CD4-positive, alpha-beta T cell treated with Interleukin-1 beta for 1 hour (primary cell): ENCODE measurements around the gene RAPGEF3.

Experiments
- DNase-seq, 2 donors: peaks; one replicate each; pipeline ENCODE4 v3.0.0-alpha.2; 2020 to 2022

The RAPGEF3 gene

GRCh38 chr12:47741340-47741703, 17.4 kb downstream of the RAPGEF3 start:
- peak; percentile 76 to 81 for DNase-seq

DNA sequence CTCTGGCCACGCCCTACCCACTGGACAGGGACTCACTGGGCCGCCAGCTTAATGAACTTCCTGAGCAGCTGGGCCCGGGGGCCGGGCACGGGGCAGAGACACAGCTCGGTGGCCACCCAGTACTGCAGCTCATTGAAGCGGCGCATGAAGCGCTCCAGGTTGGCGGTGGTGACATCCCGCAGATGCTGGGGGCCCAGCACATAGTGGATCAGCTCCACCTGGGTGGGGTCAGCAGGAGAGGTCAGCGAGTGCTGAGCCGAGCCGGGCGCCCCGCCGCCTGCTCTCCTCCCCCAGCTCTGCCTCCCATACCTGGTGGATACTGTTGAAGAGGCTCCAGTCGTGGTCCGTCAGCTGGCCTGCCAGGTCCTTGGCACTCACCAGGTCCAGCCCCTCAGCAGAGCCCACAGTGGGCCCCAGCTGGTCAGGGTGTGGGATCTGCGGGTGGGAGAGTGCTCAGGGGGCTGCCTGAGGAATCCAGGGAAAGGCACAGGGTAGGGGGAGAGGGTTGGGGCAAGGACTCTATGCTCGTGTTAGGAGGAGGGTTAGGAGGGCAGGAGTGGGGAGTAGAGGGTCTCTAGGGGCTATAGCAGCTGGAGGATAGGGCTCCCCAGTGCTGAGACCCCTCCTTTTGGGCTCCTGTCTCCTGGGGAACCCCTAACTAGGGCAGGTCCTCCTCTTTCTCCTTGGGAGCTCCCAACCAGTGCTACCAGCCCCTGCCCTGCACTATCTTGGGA, 17.9 kb downstream of the RAPGEF3 start:
- DNase-seq = peak in 1 of 2 donors; percentile 30

- peak in 1 of 2 donors; percentile 20 for DNase-seq
These were observed 18.7 kb downstream of the RAPGEF3 start for GRCh38 chr12:47739979-47740378.

DNA sequence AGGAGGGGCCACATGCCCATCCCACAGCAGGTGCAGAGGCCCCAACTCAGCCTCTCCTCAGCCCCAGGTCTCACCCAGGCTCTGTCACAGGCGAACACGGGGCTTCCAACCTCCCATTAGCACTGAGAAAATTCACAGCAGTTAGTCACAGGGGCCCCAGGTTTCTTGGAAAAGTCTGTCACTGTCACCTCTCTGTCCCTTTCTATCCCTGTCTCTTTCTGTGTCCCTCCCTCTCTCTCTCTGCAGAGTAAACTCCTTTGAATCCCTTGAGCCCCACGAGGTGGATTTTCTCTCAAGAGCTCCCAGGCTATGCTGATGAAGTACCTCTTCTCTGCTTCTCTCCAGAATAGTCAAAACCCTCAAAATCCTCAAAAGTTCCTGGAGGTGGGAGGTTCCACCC, 19.4 kb downstream of the RAPGEF3 start:
- DNase-seq = no peak

GRCh38 chr12:47737936-47738594, 20.6 kb downstream of the RAPGEF3 start:
- DNase-seq = no peak

- no peak for DNase-seq
These were observed 21.6 kb downstream of the RAPGEF3 start for GRCh38 chr12:47736877-47737676.

DNA sequence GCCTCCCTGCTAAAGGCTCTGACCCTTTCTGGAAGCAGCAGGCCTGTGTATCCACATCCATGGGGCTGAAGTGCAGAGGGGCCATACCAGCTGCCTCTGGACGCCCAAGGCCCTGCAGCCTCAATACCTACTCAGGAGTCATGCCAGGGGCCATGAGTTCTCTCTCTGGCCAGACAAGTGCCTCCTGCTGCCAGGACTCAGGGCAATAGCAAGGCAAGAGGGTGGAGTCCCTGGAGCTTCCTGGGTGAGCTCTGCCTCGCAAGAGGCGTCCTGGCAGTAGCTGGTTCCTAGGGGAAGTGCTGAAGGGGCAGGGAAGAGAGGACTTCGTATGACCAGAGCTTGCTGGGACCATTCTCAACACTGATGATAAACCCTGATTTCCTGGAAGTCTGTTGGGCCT, 22.5 kb downstream of the RAPGEF3 start:
- DNase-seq = no peak

- DNase-seq = no peak
These were observed 23.0 kb downstream of the RAPGEF3 start for GRCh38 chr12:47735649-47736048.

DNA sequence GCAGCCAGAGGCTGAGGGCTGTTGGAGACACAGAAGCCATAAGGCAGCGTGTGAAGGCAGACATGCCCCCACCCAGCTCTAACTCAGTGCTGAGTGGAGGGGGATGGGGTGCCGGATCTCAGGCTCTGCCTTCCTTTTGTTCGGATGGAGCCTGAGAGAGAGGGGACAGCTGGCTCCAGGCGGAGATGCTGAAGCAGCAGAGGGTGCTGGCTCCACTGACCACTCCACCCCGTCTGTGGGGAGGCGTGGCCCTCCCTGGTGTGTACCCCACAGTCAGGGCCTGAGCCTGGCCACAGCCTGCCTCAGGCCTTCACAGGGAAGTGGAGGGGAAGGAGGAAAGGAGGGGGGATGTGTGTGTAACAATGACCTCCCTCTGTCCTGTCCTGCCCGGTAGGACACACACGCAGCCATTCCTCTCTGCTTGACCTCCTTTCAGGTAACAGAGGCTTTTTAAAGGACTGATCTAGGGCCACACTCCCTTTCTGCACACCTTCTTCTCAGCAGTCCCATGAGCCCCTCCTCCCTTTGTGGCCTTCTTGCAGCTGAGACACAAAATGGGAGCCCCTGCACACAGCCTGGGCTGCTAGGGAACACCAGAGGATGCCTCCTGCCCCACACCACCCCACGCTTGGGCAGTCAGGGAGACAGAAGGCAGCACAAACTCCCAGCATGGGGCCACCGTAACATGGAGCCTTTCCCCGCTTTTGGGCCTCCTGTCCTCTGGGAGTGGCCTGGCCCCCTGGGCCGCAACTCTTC, 23.8 kb downstream of the RAPGEF3 start:
- no peak for DNase-seq

- no peak for DNase-seq
These were observed 25.5 kb downstream of the RAPGEF3 start for GRCh38 chr12:47733142-47733541.

GRCh38 chr12:47732504-47732903, 26.2 kb downstream of the RAPGEF3 start:
- no peak for DNase-seq

DNA sequence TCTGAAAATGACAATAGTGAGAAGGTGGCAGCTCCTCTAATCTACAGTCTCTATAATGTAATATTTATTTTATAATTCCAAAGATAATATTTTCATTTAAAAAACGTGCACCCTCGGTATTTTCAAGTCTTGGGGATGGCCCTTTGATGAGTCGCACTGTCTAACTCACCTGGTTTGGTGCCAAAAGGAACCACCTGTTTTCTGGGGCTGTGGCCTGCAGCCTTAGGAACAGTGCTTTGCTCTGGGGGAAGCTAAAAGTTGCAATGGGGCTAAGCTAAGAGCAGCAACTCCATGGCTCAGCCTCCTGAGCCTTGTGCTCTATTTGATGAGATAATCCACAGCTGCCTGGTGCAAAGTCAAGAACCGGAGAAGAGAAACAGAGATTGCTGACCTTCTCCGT, 27.0 kb downstream of the RAPGEF3 start:
- no peak for DNase-seq

DNA sequence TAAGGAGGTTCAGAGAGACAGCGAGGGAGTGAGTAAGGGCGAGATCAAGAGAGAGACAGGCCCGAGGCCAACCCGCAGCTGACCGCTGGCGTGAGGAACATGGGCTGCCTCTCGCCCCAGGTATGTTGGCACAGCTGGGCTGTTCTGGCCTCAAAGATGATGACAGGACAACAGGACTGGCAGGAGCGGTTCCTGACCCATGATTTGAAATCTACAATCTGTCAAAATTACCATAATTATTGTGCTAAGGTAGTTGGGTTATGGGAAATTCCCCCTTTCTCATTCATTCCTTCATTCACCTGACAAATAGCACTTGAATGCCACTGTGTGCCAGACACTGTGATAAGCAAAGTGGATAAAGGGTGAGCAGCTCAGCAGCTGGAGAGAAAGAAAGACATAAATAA, 28.3 kb downstream of the RAPGEF3 start:
- DNase-seq = no peak

GRCh38 chr12:47729233-47729632, 29.4 kb downstream of the RAPGEF3 start:
- DNase-seq = no peak

DNA sequence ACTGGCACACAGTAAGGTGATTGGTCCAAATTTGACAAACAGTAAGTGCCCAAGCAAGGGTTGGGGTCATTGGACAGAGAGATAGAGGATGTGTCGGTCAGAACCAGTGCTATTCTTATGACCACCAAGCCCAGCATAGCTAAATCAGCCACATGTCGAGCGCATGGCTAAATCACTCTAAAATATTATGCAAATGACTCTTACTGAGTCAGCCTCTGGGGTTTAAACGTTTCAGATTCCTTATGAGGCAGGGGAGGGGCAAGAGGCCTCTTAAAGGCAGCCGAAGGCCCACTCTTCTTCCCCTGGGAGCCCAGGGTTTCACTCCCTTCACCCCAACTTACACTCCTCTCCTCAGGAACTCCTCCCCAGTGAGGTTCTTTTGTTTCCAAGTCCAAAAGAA, 32.8 kb downstream of the RAPGEF3 start:
- no peak for DNase-seq

GRCh38 chr12:47725091-47725772, 33.4 kb downstream of the RAPGEF3 start, which contains the start of gene ENDOU:
TSS of gene ENDOU (minus strand) at chr12:47725490. CDS start at chr12:47725413, 77 bp downstream.
- no peak for DNase-seq

DNA sequence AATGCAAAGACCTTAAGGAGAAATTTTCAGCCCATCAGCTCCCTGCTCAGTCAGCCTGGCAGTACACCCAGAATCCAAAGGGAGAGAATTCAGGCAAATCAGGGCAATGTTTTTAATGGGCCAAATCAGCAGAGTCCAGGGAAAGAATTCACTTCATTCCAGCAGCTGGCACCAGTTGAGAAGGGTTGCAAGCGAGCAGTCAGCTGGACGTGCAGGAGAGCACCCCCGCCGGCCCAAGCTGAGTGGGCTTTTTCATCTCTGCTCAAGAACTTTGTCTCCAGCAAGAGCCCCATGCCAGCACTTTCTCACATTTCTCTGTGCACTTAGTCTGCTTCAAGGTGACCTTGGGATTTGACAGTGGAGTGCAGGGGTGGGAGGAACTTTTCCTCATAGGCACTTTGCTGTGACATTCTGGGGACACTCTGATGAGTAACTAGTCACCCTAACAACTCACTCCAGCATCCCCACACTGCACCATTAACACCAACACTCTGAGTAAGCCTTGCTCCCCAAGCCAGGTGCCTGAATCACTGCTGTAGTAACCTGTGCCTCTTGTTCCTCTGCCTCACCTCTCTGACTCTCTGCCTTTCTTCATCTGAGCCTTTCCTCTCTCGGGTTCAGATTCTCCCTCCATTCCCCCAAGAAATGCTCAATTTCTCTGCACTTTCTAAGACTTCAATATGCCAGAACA, 35.6 kb downstream of the RAPGEF3 start:
- no peak for DNase-seq

GRCh38 chr12:47722136-47722834, 36.4 kb downstream of the RAPGEF3 start:
- no peak for DNase-seq

- DNase-seq = peak in 1 of 2 donors; percentile 28
These were observed 37.2 kb downstream of the RAPGEF3 start for GRCh38 chr12:47721431-47721973.

GRCh38 chr12:47718531-47718930, 40.1 kb downstream of the RAPGEF3 start:
- no peak for DNase-seq
